ENCODE results near the gene RBMY1E. TPM values are rescaled to one million over a fixed set of nuclear protein-coding genes. Genes with fewer than 3 reads are reported as not detected.
"Not testable (repeated sequence)": the region's sequence is repeated elsewhere in the genome, so short reads cannot be mapped to it uniquely, and the experiment has no call there.

Gene RBMY1E
- not detected in 2 replicates for total RNA-seq

GRCh38 chrY:21917932-21918331 lies at the start of gene RBMY1E:
TSS of gene RBMY1E (minus strand) at chrY:21918032. CDS start at chrY:21916054, 1,978 bp downstream.
- not testable (repeated sequence) for H3K4me1 ChIP-seq (ENCODE audit: insufficient read depth, low read length); H2AFZ ChIP-seq (ENCODE audit: low read length); DNase-seq (ENCODE audit: insufficient read length, low spot score, missing footprints); H3K36me3 ChIP-seq (ENCODE audit: insufficient read depth, low read length); H3K4me2 ChIP-seq (ENCODE audit: insufficient read depth, low read length); H3K27me3 ChIP-seq (ENCODE audit: insufficient read depth, low read length); H3K4me3 ChIP-seq (ENCODE audit: insufficient read depth, low read length); H3K79me2 ChIP-seq (ENCODE audit: insufficient read depth, low read length); H4K20me1 ChIP-seq (ENCODE audit: insufficient read depth, low read length); H3K27ac ChIP-seq (ENCODE audit: low read depth, low read length); H3K9me3 ChIP-seq (ENCODE audit: low read depth, low read length)

GRCh38 chrY:21894426-21894825 lies 23.4 kb downstream of the RBMY1E start, which contains the start of gene RBMY1D:
TSS of gene RBMY1D (minus strand) at chrY:21894526. CDS start at chrY:21892513, 2,013 bp downstream.
- H3K4me2 ChIP-seq (ENCODE audit: insufficient read depth, low read length); H3K4me3 ChIP-seq (ENCODE audit: insufficient read depth, low read length); H4K20me1 ChIP-seq (ENCODE audit: insufficient read depth, low read length); H3K79me2 ChIP-seq (ENCODE audit: insufficient read depth, low read length); H3K9me3 ChIP-seq (ENCODE audit: low read depth, low read length); DNase-seq (ENCODE audit: insufficient read length, low spot score, missing footprints); H3K4me1 ChIP-seq (ENCODE audit: insufficient read depth, low read length); H3K36me3 ChIP-seq (ENCODE audit: insufficient read depth, low read length); H3K27me3 ChIP-seq (ENCODE audit: insufficient read depth, low read length); H3K27ac ChIP-seq (ENCODE audit: low read depth, low read length); H2AFZ ChIP-seq (ENCODE audit: low read length): not testable (repeated sequence)

GRCh38 chrY:21869407-21870076 lies 48.3 kb downstream of the RBMY1E start:
- not testable (repeated sequence) for DNase-seq (ENCODE audit: insufficient read length, low spot score, missing footprints); H3K27me3 ChIP-seq (ENCODE audit: insufficient read depth, low read length); H3K79me2 ChIP-seq (ENCODE audit: insufficient read depth, low read length); H3K4me3 ChIP-seq (ENCODE audit: insufficient read depth, low read length); H3K9me3 ChIP-seq (ENCODE audit: low read depth, low read length); H4K20me1 ChIP-seq (ENCODE audit: insufficient read depth, low read length); H3K4me1 ChIP-seq (ENCODE audit: insufficient read depth, low read length); H3K27ac ChIP-seq (ENCODE audit: low read depth, low read length); H3K36me3 ChIP-seq (ENCODE audit: insufficient read depth, low read length); H2AFZ ChIP-seq (ENCODE audit: low read length); H3K4me2 ChIP-seq (ENCODE audit: insufficient read depth, low read length)

Other genes with a start within 250 kb of the RBMY1E start
- gene RBMY1D, start 23.5 kb downstream of the RBMY1E start, total RNA-seq, result not detected in 2 replicates

Measured in osteoblast (primary cell).